Liver (tissue), 9 donors: ENCODE results near the gene MRPL18. TPM values are rescaled to one million over a fixed set of nuclear protein-coding genes. Genes with fewer than 3 reads are reported as not detected.

Experiments
- DNase-seq: peaks from one replicate; pipeline ENCODE4 v3.0.0-alpha.2; 2017; ENCODE audit warnings: low spot score
- H3K27ac ChIP-seq, 2 donors: one replicate each; pipeline ENCODE4 v1.7.0; 2013; ENCODE audit warnings: inconsistent platforms in 2 of 2, low read length in 2 of 2, control low read depth in 1 of 2, low read depth in 1 of 2, mild to moderate bottlenecking in 1 of 2
- H3K27me3 ChIP-seq, 4 donors: one replicate each; pipeline versions ENCODE4 v1.6.1 to v1.7.0; 2013; ENCODE audit warnings: low read length in 3 of 4, inconsistent platforms in 1 of 4, mild to moderate bottlenecking in 1 of 4, moderate library complexity in 1 of 4; ENCODE audit not compliant: control insufficient read depth in 4 of 4, insufficient read depth in 4 of 4
- H3K36me3 ChIP-seq, 4 donors: one replicate each; pipeline versions ENCODE4 v1.6.1 to v1.7.0; 2013; ENCODE audit warnings: low read length in 3 of 4, mild to moderate bottlenecking in 3 of 4, low read depth in 1 of 4, moderate library complexity in 1 of 4; ENCODE audit not compliant: control insufficient read depth in 4 of 4, insufficient read depth in 3 of 4
- H3K4me1 ChIP-seq, 4 donors: one replicate each; pipeline versions ENCODE4 v1.6.1 to v1.7.0; 2013; ENCODE audit warnings: low read length in 3 of 4, mild to moderate bottlenecking in 3 of 4, moderate library complexity in 1 of 4; ENCODE audit not compliant: control insufficient read depth in 4 of 4, insufficient read depth in 4 of 4
- H3K4me3 ChIP-seq, 3 donors: one replicate each; pipeline versions ENCODE4 v1.6.1 to v1.7.0; 2013; ENCODE audit warnings: low read length in 3 of 3, control low read depth in 1 of 3, low read depth in 1 of 3, mild to moderate bottlenecking in 1 of 3
- H3K9ac ChIP-seq, 2 donors: one replicate each; pipeline ENCODE4 v1.7.0; 2013; ENCODE audit warnings: low read length in 2 of 2, mild to moderate bottlenecking in 2 of 2, moderate library complexity in 2 of 2, control low read depth in 1 of 2, low read depth in 1 of 2
- H3K9me3 ChIP-seq, 4 donors: one replicate each; pipeline versions ENCODE4 v1.6.1 to v1.7.0; 2013; ENCODE audit warnings: low read length in 3 of 4; ENCODE audit not compliant: control insufficient read depth in 4 of 4
- ATF3 ChIP-seq: IDR thresholded peaks from 2 replicates; pipeline ENCODE4 v1.6.1; 2016; ENCODE audit warnings: antibody characterized with exemption
- CTCF ChIP-seq: fragments of 150-350 bp; IDR thresholded peaks from 2 replicates; pipeline ENCODE4 v1.5.1; 2017; ENCODE audit warnings: improper control_type of control experiment, low read depth, low read length; ENCODE audit not compliant: missing input control
- EGR1 ChIP-seq, 2 donors: IDR thresholded peaks; 2 replicates each; pipeline ENCODE4 v1.6.1; 2016 to 2018; ENCODE audit warnings: antibody characterized with exemption in 2 of 2, low read depth in 2 of 2
- FOXA1 ChIP-seq: IDR thresholded peaks from 2 replicates; pipeline ENCODE4 v1.6.1; 2016; ENCODE audit warnings: antibody characterized with exemption
- FOXA2 ChIP-seq: IDR thresholded peaks from 2 replicates; pipeline ENCODE4 v1.6.1; 2016; ENCODE audit warnings: antibody characterized with exemption
- GABPA ChIP-seq, 2 donors: IDR thresholded peaks in 1 of 2; conservative IDR thresholded peaks in 1 of 2; 2 replicates each; pipeline ENCODE4 v1.6.1; 2016; ENCODE audit warnings: antibody characterized with exemption in 2 of 2, mild to moderate bottlenecking in 1 of 2, moderate library complexity in 1 of 2
- HNF4A ChIP-seq, 2 donors: conservative IDR thresholded peaks; 2 replicates each; pipeline ENCODE4 v1.6.1; 2016; ENCODE audit warnings: antibody characterized with exemption in 2 of 2, mild to moderate bottlenecking in 2 of 2
- HNF4G ChIP-seq: IDR thresholded peaks from 2 replicates; pipeline ENCODE4 v1.6.1; 2016; ENCODE audit warnings: antibody characterized with exemption
- JUND ChIP-seq, 2 donors: IDR thresholded peaks; 2 replicates each; pipeline ENCODE4 v1.6.1; 2016; ENCODE audit warnings: antibody characterized with exemption in 2 of 2
- MAX ChIP-seq: IDR thresholded peaks from 2 replicates; pipeline ENCODE4 v1.6.1; 2016; ENCODE audit warnings: antibody characterized with exemption
- NR2F2 ChIP-seq: IDR thresholded peaks from 2 replicates; pipeline ENCODE4 v1.6.1; 2016; ENCODE audit warnings: antibody characterized with exemption
- RAD21 ChIP-seq, 2 donors: IDR thresholded peaks; 2 replicates each; pipeline ENCODE4 v1.6.1; 2016; ENCODE audit warnings: antibody characterized with exemption in 2 of 2, mild to moderate bottlenecking in 2 of 2
- RXRA ChIP-seq, 2 donors: IDR thresholded peaks; 2 replicates each; pipeline ENCODE4 v1.6.1; 2017 to 2018; ENCODE audit warnings: antibody characterized with exemption in 2 of 2, mild to moderate bottlenecking in 1 of 2
- SP1 ChIP-seq: IDR thresholded peaks from 2 replicates; pipeline ENCODE4 v1.6.1; 2018; ENCODE audit warnings: antibody characterized with exemption, mild to moderate bottlenecking
- TAF1 ChIP-seq: conservative IDR thresholded peaks from 2 replicates; pipeline ENCODE4 v1.6.1; 2016; ENCODE audit warnings: antibody characterized with exemption, mild to moderate bottlenecking
- YY1 ChIP-seq: IDR thresholded peaks from 2 replicates; pipeline ENCODE4 v1.6.1; 2016; ENCODE audit warnings: antibody characterized with exemption, mild to moderate bottlenecking
- WGBS: extraction: QIAGEN DNeasy Blood & Tissue Kit; methylation state at CpG from one replicate; pipeline ENCODE4 v1.1.7; 2013; 5-methylcytosine and 5-hydroxymethylcytosine counted together
- polyA plus RNA-seq, 2 donors: library from polyadenylated mRNA; stranded (reverse) in 1 of 2; unstranded in 1 of 2; fragments of 200-250 nt in 1 of 2; fragments of >200 nt in 1 of 2; fragmentation: Nextera tagmentation in 1 of 2; extraction: Ambion mirVana in 1 of 2; gene quantifications; one replicate each; pipeline versions ENCODE4 v1.2.1 to v1.2.3, GENCODE V29; 2013 to 2015
- total RNA-seq, 2 donors: library from RNA; depleted of rRNA; stranded (reverse); fragments of >200 nt; gene quantifications; one replicate each; pipeline ENCODE4 v1.2.3, GENCODE V29; 2014
- TF ChIP-seq, protein P1 (sequence below): IDR thresholded peaks from 2 replicates; pipeline ENCODE4 v1.6.1; 2016; ENCODE audit warnings: antibody characterized with exemption, mild to moderate bottlenecking
- TF ChIP-seq, protein P2 (sequence below): IDR thresholded peaks from 2 replicates; pipeline ENCODE4 v1.6.1; 2016; ENCODE audit warnings: antibody characterized with exemption
- donor health status: healthy.
- donor health status: healthy.
- donor health status: healthy.
- donor health status: healthy.
- donor health status: healthy.

Gene MRPL18
- total and polyA plus RNA-seq, 4 donors, result 32.5 to 61.9 (median 41.9) TPM

DNA sequence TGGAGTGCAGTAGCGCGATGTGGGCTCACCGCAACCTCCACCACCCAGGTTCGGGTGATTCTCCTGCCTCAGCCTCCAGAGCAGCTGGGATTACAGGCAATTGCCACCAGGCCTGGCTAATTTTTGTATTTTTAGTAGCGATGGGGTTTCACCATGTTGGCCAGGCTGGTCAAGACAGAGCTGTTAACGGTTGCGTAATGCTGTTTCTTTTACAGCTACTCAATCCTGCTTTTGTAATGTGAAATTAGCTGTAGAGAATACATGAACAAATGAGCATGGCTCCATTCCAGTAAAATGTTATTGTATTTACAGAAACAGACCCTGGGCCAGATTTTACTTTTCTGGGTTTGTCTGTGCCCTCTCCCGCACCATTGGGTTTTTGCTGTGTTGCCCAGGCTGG is 11.7 kb downstream of the MRPL18 start (continued):
- TF ChIP-seq, protein P1, sequence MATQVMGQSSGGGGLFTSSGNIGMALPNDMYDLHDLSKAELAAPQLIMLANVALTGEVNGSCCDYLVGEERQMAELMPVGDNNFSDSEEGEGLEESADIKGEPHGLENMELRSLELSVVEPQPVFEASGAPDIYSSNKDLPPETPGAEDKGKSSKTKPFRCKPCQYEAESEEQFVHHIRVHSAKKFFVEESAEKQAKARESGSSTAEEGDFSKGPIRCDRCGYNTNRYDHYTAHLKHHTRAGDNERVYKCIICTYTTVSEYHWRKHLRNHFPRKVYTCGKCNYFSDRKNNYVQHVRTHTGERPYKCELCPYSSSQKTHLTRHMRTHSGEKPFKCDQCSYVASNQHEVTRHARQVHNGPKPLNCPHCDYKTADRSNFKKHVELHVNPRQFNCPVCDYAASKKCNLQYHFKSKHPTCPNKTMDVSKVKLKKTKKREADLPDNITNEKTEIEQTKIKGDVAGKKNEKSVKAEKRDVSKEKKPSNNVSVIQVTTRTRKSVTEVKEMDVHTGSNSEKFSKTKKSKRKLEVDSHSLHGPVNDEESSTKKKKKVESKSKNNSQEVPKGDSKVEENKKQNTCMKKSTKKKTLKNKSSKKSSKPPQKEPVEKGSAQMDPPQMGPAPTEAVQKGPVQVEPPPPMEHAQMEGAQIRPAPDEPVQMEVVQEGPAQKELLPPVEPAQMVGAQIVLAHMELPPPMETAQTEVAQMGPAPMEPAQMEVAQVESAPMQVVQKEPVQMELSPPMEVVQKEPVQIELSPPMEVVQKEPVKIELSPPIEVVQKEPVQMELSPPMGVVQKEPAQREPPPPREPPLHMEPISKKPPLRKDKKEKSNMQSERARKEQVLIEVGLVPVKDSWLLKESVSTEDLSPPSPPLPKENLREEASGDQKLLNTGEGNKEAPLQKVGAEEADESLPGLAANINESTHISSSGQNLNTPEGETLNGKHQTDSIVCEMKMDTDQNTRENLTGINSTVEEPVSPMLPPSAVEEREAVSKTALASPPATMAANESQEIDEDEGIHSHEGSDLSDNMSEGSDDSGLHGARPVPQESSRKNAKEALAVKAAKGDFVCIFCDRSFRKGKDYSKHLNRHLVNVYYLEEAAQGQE, result no peak
- TF ChIP-seq MAX, result no peak
- TF ChIP-seq YY1, result no peak
- TF ChIP-seq TAF1, result no peak
- TF ChIP-seq FOXA1, result no peak
- no peak for TF ChIP-seq GABPA (IDR thresholded peaks at IDR 0.05 in 1 of 2, conservative IDR thresholded peaks at IDR 0.05 in 1 of 2)

DNA sequence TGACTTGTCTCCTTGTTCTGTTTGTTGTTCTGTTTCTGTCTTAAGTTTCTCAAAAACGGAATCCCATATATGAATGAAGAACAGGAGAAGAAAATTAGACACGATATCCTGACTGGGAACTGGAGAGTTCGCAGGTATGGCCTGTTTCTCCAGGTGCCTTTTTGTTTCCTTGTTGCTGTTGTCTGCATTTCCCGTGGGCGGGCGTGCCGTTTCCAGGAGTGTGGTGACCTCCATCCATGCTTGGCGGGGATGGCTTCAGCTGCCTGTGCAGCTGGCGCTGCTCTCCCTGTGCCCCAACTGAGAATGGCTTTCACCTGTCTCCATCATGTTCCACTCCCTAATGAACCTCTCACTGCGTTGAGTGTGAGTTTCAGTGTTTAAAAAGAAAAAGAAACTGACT is 14.2 kb downstream of the MRPL18 start:
- H3K4me3 ChIP-seq, result no peak overlapping the region
- no peak for DNase-seq
- 91% methylated on average over 10 of the region's 10 CpGs for WGBS

More for the DNA sequence above, 14.2 kb downstream of the MRPL18 start:
- Histone ChIP-seq H3K27ac (no peak overlapping the region), H3K9ac (no peak overlapping the region), H3K4me1 (no peaks in the 10 kb centered on the region), H3K27me3 (no peaks in the 10 kb centered on the region), H3K9me3 (no peaks in the 10 kb centered on the region), H3K36me3 (peaks cover 0 to 2% (median 2%) of the 10 kb centered on the region in 4 donors)
- no peak for TF ChIP-seq MAX
- no peak for TF ChIP-seq RXRA (IDR thresholded peaks at IDR 0.05)
- no peak for TF ChIP-seq JUND (IDR thresholded peaks at IDR 0.05)
- no peak for TF ChIP-seq HNF4A (conservative IDR thresholded peaks at IDR 0.05)
- TF ChIP-seq TAF1, result no peak
- TF ChIP-seq FOXA2, result no peak
- no peak for TF ChIP-seq CTCF
- no peak for TF ChIP-seq ATF3
- TF ChIP-seq, protein P2, sequence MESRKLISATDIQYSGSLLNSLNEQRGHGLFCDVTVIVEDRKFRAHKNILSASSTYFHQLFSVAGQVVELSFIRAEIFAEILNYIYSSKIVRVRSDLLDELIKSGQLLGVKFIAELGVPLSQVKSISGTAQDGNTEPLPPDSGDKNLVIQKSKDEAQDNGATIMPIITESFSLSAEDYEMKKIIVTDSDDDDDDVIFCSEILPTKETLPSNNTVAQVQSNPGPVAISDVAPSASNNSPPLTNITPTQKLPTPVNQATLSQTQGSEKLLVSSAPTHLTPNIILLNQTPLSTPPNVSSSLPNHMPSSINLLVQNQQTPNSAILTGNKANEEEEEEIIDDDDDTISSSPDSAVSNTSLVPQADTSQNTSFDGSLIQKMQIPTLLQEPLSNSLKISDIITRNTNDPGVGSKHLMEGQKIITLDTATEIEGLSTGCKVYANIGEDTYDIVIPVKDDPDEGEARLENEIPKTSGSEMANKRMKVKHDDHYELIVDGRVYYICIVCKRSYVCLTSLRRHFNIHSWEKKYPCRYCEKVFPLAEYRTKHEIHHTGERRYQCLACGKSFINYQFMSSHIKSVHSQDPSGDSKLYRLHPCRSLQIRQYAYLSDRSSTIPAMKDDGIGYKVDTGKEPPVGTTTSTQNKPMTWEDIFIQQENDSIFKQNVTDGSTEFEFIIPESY, result no peak
- no peak for TF ChIP-seq YY1
- TF ChIP-seq EGR1 (IDR thresholded peaks at IDR 0.05; ENCODE audit: low read depth in 2 of 2), result no peak
- no peak for TF ChIP-seq RAD21 (IDR thresholded peaks at IDR 0.05)
- no peak for TF ChIP-seq GABPA (IDR thresholded peaks at IDR 0.05 in 1 of 2, conservative IDR thresholded peaks at IDR 0.05 in 1 of 2)
- no peak for TF ChIP-seq FOXA1
- TF ChIP-seq SP1, result no peak
- no peak for TF ChIP-seq HNF4G
- TF ChIP-seq, protein P1, result no peak
- TF ChIP-seq NR2F2, result no peak
